HCT116 (cell line): ENCODE measurements around the gene OR6A2.

Source experiments
- CEBPB ChIP-seq: IDR thresholded peaks from 2 replicates; pipeline ENCODE4 v1.6.1; 2012; ENCODE audit warnings: low read depth
- CTCF ChIP-seq, 3 experiments: fragments of 200-600 bp in 1 of 3; sonication (generic) in 1 of 3; IDR thresholded peaks in 2 of 3; conservative IDR thresholded peaks in 1 of 3; 2 replicates each; pipeline ENCODE4 v1.5.1; 2012 to 2017; ENCODE audit warnings: low read depth in 2 of 3, low read length in 2 of 3, antibody characterized with exemption in 1 of 3, borderline replicate concordance in 1 of 3, control low read depth in 1 of 3, mild to moderate bottlenecking in 1 of 3, mixed read lengths in 1 of 3, mixed run types in 1 of 3, moderate library complexity in 1 of 3; ENCODE audit not compliant: insufficient read depth in 1 of 3
- EGR1 ChIP-seq: IDR thresholded peaks from 2 replicates; pipeline ENCODE4 v1.6.1; 2012; ENCODE audit warnings: low read depth
- ELF1 ChIP-seq: IDR thresholded peaks from 2 replicates; pipeline ENCODE4 v1.6.1; 2012; ENCODE audit warnings: low read depth, borderline replicate concordance
- EZH2 ChIP-seq: fragments of 200-600 bp; sonication (generic); IDR thresholded peaks from 2 replicates; pipeline ENCODE4 v1.6.1; 2017; ENCODE audit warnings: antibody characterized with exemption, mixed run types
- EZH2phosphoT487 ChIP-seq: fragments of 200-600 bp; IDR thresholded peaks from 2 replicates; pipeline ENCODE4 v1.6.1; 2018; ENCODE audit warnings: antibody characterized with exemption, borderline replicate concordance
- JUND ChIP-seq: IDR thresholded peaks from 2 replicates; pipeline ENCODE4 v1.6.1; 2012
- POLR2A ChIP-seq: IDR thresholded peaks from 2 replicates; pipeline ENCODE4 v1.7.0; 2011; ENCODE audit warnings: borderline replicate concordance; ENCODE audit not compliant: insufficient read depth, insufficient read length; ENCODE audit errors: extremely low read depth
- POLR2AphosphoS5 ChIP-seq: IDR thresholded peaks from 2 replicates; pipeline ENCODE4 v1.6.1; 2011; ENCODE audit warnings: mild to moderate bottlenecking, low read depth, low read length, moderate library complexity
- RAD21 ChIP-seq: IDR thresholded peaks from 2 replicates; pipeline ENCODE4 v1.6.1; 2012; ENCODE audit warnings: low read depth, mild to moderate bottlenecking
- REST ChIP-seq: IDR thresholded peaks from 2 replicates; pipeline ENCODE4 v1.6.1; 2012; ENCODE audit warnings: low read depth
- ZFX ChIP-seq: fragments of 450-650 bp; IDR thresholded peaks from 2 replicates; pipeline ENCODE4 v1.6.1; 2017

GRCh38 chr11:6755953-6756347 is 43.5 kb downstream of the OR6A2 start:
- TF ChIP-seq CTCF (IDR thresholded peaks at IDR 0.05 in 2 of 3, conservative IDR thresholded peaks at IDR 0.05 in 1 of 3; ENCODE audit: borderline replicate concordance in 1 of 3, insufficient read depth in 1 of 3, low read depth in 2 of 3, low read length in 2 of 3) (no peak), POLR2AphosphoS5 (no peak), EZH2phosphoT487 (no peak), EGR1 (no peak), REST (no peak), RAD21 (no peak), EZH2 (no peak), POLR2A (no peak), ZFX (no peak), JUND (no peak), CEBPB (no peak), ELF1 (no peak)
